ENCODE measurements around the gene MFSD12. TPM values are rescaled to one million over a fixed set of nuclear protein-coding genes. Genes with fewer than 3 reads are reported as not detected.

The MFSD12 gene
- total RNA-seq, 1 experiment from 2014 or later = 121 TPM

DNA sequence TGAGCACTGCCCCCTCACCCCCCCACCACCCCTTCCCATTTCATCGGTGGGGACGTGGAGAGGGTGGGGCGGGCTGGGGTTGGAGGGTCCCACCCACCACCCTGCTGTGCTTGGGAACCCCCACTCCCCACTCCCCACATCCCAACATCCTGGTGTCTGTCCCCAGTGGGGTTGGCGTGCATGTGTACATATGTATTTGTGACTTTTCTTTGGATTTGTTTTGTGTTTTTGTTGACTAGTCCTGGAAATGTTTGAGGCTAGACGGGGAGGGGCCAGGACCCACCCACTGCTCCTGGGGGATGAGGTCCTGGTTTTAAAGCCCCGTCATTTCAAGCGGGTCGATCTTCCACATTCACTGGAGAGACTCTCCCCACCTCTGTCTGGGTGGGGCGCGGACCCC lies 21.4 kb downstream of the MFSD12 start:
- H3K9ac ChIP-seq (ENCODE audit: low read length) = no peak overlapping the region
- H3K4me3 ChIP-seq (ENCODE audit: low read length) = no peak overlapping the region
- no TSS peak for BruUV-seq (replicated peaks)
- no peaks in the 10 kb centered on the region for H4K20me1 ChIP-seq (ENCODE audit: low read length)
- no peak overlapping the region for H3K27ac ChIP-seq (ENCODE audit: low read length)
- ATAC-seq (no peak), DNase-seq (no peak)
- H2AFZ ChIP-seq (ENCODE audit: low read length) = no peak overlapping the region
- ChIA-PET POLR2A (ENCODE audit: unreplicated experiment) (no interaction called here), CTCF (no interaction called here)
- H3K9me3 ChIP-seq (ENCODE audit: low read length) = no peaks in the 10 kb centered on the region
- intact Hi-C loops (cut with micrococcal nuclease) = no loop called here
- TF ChIP-seq, protein P1, sequence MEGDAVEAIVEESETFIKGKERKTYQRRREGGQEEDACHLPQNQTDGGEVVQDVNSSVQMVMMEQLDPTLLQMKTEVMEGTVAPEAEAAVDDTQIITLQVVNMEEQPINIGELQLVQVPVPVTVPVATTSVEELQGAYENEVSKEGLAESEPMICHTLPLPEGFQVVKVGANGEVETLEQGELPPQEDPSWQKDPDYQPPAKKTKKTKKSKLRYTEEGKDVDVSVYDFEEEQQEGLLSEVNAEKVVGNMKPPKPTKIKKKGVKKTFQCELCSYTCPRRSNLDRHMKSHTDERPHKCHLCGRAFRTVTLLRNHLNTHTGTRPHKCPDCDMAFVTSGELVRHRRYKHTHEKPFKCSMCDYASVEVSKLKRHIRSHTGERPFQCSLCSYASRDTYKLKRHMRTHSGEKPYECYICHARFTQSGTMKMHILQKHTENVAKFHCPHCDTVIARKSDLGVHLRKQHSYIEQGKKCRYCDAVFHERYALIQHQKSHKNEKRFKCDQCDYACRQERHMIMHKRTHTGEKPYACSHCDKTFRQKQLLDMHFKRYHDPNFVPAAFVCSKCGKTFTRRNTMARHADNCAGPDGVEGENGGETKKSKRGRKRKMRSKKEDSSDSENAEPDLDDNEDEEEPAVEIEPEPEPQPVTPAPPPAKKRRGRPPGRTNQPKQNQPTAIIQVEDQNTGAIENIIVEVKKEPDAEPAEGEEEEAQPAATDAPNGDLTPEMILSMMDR (conservative IDR thresholded peaks at IDR 0.05; ENCODE audit: low read depth, low read length) = no peak
- TF ChIP-seq EZH2 (IDR thresholded peaks at IDR 0.05; ENCODE audit: low read length, unreplicated experiment) (no peak), EZH2phosphoT487 (IDR thresholded peaks at IDR 0.05; ENCODE audit: borderline replicate concordance, low read length) (no peak)
- H3K9me2 ChIP-seq (replicated peaks; ENCODE audit: low read length) = no peaks in the 10 kb centered on the region
- no peaks in the 10 kb centered on the region for H3K36me3 ChIP-seq (ENCODE audit: low read depth, low read length)
- no peaks in the 10 kb centered on the region for H3K79me2 ChIP-seq (ENCODE audit: low read length)
- H3K4me1 ChIP-seq (ENCODE audit: insufficient read depth, low read length) = no peaks in the 10 kb centered on the region
- H3F3A ChIP-seq (ENCODE audit: low read length, unreplicated experiment) = no peaks in the 10 kb centered on the region
- H3K27me3 ChIP-seq (ENCODE audit: low read length) = no peaks in the 10 kb centered on the region
- no peak overlapping the region for H3K4me2 ChIP-seq (ENCODE audit: low read length)

DNA sequence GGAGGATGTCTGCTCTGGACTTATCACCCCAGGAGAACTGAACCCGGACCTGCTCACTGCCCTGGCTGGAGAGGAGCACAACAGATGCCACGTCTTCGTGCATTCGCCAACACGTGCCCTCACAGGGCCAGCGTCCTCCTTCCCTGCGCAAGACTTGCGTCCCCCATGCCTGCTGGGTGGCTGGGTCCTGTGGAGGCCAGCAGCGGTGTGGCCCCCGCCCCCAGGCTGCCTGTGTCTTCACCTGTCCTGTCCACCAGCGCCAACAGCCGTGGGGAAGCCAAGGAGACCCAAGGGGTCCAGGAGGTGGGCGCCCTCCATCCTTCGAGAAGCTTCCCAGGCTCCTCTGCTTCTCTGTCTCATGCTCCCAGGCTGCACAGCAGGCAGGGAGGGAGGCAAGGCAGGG lies 21.8 kb downstream of the MFSD12 start:
- H3K27me3 ChIP-seq (ENCODE audit: low read length) = no peaks in the 10 kb centered on the region
- H3K4me1 ChIP-seq (ENCODE audit: insufficient read depth, low read length) = no peaks in the 10 kb centered on the region
- no peaks in the 10 kb centered on the region for H3K9me2 ChIP-seq (replicated peaks; ENCODE audit: low read length)
- H3K36me3 ChIP-seq (ENCODE audit: low read depth, low read length) = no peaks in the 10 kb centered on the region
- no peak overlapping the region for H3K27ac ChIP-seq (ENCODE audit: low read length)
- H3K79me2 ChIP-seq (ENCODE audit: low read length) = no peaks in the 10 kb centered on the region
- ATAC-seq (no peak), DNase-seq (no peak)
- no TSS peak for BruUV-seq (replicated peaks)
- no peaks in the 10 kb centered on the region for H3K9me3 ChIP-seq (ENCODE audit: low read length)
- ChIA-PET POLR2A (ENCODE audit: unreplicated experiment) (no interaction called here), CTCF (no interaction called here)
- no peak overlapping the region for H3K4me2 ChIP-seq (ENCODE audit: low read length)
- no peak overlapping the region for H3K9ac ChIP-seq (ENCODE audit: low read length)
- H3F3A ChIP-seq (ENCODE audit: low read length, unreplicated experiment) = no peaks in the 10 kb centered on the region
- no peak overlapping the region for H2AFZ ChIP-seq (ENCODE audit: low read length)
- intact Hi-C loops (cut with micrococcal nuclease) = no loop called here
- TF ChIP-seq EZH2 (IDR thresholded peaks at IDR 0.05; ENCODE audit: low read length, unreplicated experiment) (no peak), EZH2phosphoT487 (IDR thresholded peaks at IDR 0.05; ENCODE audit: borderline replicate concordance, low read length) (no peak)
- TF ChIP-seq, protein P1 (conservative IDR thresholded peaks at IDR 0.05; ENCODE audit: low read depth, low read length) = no peak
- H3K4me3 ChIP-seq (ENCODE audit: low read length) = no peak overlapping the region
- H4K20me1 ChIP-seq (ENCODE audit: low read length) = no peaks in the 10 kb centered on the region

DNA sequence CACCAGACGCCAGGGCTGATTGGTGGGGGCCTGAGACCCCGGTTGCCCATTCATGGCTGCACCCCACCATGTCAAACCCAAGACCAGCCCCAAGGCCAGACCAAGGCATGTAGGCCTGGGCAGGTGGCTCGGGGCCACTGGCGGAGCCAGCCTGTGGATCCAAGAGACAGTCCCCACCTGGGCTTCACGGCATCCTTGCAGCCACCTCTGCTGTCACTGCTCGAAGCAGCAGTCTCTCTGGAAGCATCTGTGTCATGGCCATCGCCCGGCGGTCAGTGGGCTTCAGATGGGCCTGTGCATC lies 22.2 kb downstream of the MFSD12 start:
- H3K36me3 ChIP-seq (ENCODE audit: low read depth, low read length) = no peaks in the 10 kb centered on the region
- intact Hi-C loops (cut with micrococcal nuclease) = no loop called here

More for the DNA sequence above, 22.2 kb downstream of the MFSD12 start:
- POLR2A ChIA-PET (ENCODE audit: unreplicated experiment) = no interaction called here
- Histone ChIP-seq H3K9ac (ENCODE audit: low read length) (no peak overlapping the region), H4K20me1 (ENCODE audit: low read length) (no peaks in the 10 kb centered on the region), H3K79me2 (ENCODE audit: low read length) (no peaks in the 10 kb centered on the region), H3K9me2 (replicated peaks; ENCODE audit: low read length) (no peaks in the 10 kb centered on the region), H3K27ac (ENCODE audit: low read length) (no peak overlapping the region), H3K9me3 (ENCODE audit: low read length) (no peaks in the 10 kb centered on the region), H3K4me3 (ENCODE audit: low read length) (no peak overlapping the region), H2AFZ (ENCODE audit: low read length) (no peak overlapping the region), H3K4me2 (ENCODE audit: low read length) (no peak overlapping the region), H3F3A (ENCODE audit: low read length, unreplicated experiment) (no peaks in the 10 kb centered on the region), H3K27me3 (ENCODE audit: low read length) (no peaks in the 10 kb centered on the region), H3K4me1 (ENCODE audit: insufficient read depth, low read length) (no peaks in the 10 kb centered on the region)
- BruUV-seq (replicated peaks) = no TSS peak
- CTCF ChIA-PET = no interaction called here
- TF ChIP-seq EZH2 (IDR thresholded peaks at IDR 0.05; ENCODE audit: low read length, unreplicated experiment) (no peak), EZH2phosphoT487 (IDR thresholded peaks at IDR 0.05; ENCODE audit: borderline replicate concordance, low read length) (no peak)
- TF ChIP-seq, protein P1 (conservative IDR thresholded peaks at IDR 0.05; ENCODE audit: low read depth, low read length) = no peak
- ATAC-seq (no peak), DNase-seq (no peak)

All from PC-3 (cell line).